ENCODE data around the gene PLPP4.

The PLPP4 gene

GRCh38 chr10:120634659-120635058 lies 177.6 kb downstream of the PLPP4 start:
- ATAC-seq (no peak), DNase-seq (no peak)
- Mint-ChIP-seq H3K4me1 (no peaks in the 10 kb centered on the region), H3K27me3 (peaks cover 6% of the 10 kb centered on the region), H3K36me3 (ENCODE audit: low read depth) (no peaks in the 10 kb centered on the region), H3K4me3 (no peak overlapping the region), H3K9me3 (no peaks in the 10 kb centered on the region), H3K27ac (no peak overlapping the region)
